Activated CD4-positive, alpha-beta memory T cell treated with anti-CD3 and anti-CD28 coated beads for 36 hours (primary cell): ENCODE data around the gene KIZ. TPM values are rescaled to one million over a fixed set of nuclear protein-coding genes. Genes with fewer than 3 reads are reported as not detected.

ENCODE experiments used
- CTCF ChIA-PET: fragments of 350-600 bp; sonication (Branson Sonifier 250); formaldehyde crosslinking; loops from one replicate; lab custom pipeline; 2021; ENCODE audit warnings: antibody characterized with exemption, inconsistent platforms; lab: Charles Lee
- POLR2A ChIA-PET: fragments of 350-600 bp; sonication (Branson Sonifier 250); formaldehyde crosslinking; loops from one replicate; lab custom pipeline; 2021; ENCODE audit warnings: antibody characterized with exemption; lab: Charles Lee
- DNase-seq: peaks from one replicate; pipeline ENCODE4 v3.0.0-alpha.2; 2020
- H3K27ac Mint-ChIP-seq: one replicate; pipeline ENCODE4 v1.8.0; 2021; ENCODE audit warnings: mixed read lengths
- H3K27me3 Mint-ChIP-seq: one replicate; pipeline ENCODE4 v1.8.0; 2021; ENCODE audit warnings: mixed read lengths
- H3K36me3 Mint-ChIP-seq: one replicate; pipeline ENCODE4 v1.8.0; 2021; ENCODE audit warnings: mixed read lengths
- H3K4me1 Mint-ChIP-seq: one replicate; pipeline ENCODE4 v1.8.0; 2021; ENCODE audit warnings: low read depth, mixed read lengths
- H3K4me3 Mint-ChIP-seq: one replicate; pipeline ENCODE4 v1.8.0; 2021; ENCODE audit warnings: mild to moderate bottlenecking, mixed read lengths
- H3K9me3 Mint-ChIP-seq: one replicate; pipeline ENCODE4 v1.8.0; 2021; ENCODE audit warnings: mixed read lengths
- intact Hi-C: fragments of 100-400 bp; cut with micrococcal nuclease; formaldehyde crosslinking; loops from one replicate; pipeline ENCODE4 v1.15.1; 2023
- total RNA-seq, 2 experiments: library from RNA; stranded (reverse); gene quantifications; one replicate each; pipeline ENCODE4 v1.2.3, GENCODE V29; 2021

KIZ gene, protein sequence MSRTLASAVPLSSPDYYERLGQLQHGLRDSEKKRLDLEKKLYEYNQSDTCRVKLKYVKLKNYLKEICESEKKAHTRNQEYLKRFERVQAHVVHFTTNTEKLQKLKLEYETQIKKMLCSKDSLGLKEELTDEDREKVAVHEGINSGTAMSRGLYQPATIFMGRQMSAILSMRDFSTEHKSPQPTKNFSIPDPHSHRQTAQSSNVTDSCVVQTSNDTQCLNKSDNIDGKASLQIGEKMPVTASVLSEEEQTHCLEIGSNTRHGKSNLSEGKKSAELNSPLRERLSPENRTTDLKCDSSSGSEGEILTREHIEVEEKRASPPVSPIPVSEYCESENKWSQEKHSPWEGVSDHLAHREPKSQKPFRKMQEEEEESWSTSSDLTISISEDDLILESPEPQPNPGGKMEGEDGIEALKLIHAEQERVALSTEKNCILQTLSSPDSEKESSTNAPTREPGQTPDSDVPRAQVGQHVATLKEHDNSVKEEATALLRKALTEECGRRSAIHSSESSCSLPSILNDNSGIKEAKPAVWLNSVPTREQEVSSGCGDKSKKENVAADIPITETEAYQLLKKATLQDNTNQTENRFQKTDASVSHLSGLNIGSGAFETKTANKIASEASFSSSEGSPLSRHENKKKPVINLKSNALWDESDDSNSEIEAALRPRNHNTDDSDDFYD
- total RNA-seq: 10 to 100 TPM; 13.3 to 13.5 TPM

DNA sequence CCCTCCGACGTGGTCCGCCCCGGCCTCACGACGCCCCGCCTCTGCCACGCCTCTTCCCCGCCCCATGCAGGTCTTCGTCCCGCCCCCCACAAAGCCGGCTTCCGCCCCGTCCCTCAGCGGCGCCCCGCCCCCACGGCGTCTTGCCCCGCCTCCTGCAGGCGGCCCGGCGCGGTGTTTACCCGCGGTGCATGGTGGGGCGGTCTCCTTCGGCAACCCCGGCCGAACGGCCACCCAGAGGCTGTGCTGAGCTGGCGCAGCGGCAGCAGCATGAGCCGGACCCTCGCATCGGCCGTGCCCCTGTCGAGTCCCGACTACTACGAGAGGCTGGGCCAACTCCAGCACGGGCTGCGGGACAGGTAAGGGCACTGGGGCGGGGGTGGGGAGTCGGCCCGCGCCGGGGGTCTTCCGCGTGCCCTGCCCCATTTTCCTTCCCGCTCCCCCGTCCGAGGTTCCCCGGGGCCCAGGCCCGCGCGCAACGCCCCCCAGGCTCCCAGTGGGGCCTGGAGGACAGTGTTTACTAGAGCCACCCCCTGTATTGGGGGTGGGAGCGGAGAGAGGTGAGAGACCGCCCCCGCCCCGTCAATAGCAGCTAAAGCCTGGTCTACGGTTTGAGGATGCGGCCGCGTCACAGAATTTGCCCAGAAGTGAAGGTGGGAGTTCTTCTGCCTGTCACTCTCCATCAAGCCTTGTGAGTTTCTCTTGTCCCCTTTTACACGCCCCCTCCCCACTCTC is at the start of gene KIZ:
KIZ (plus strand) TSS at position 234 of the 732 bp plus-strand sequence; CDS start at position 268, 34 bp downstream.
- Mint-ChIP-seq H3K4me3 (peak within 1 kb of the TSS; percentile 81), H3K27ac (peak within 1 kb of the TSS; percentile 69), H3K36me3 (no peaks in the 10 kb centered on the region), H3K27me3 (peaks cover 3% of the 10 kb centered on the region), H3K9me3 (no peaks in the 10 kb centered on the region), H3K4me1 (peaks cover 18% of the 10 kb centered on the region)
- DNase-seq: peak; percentile 98
- intact Hi-C loops: loop anchor here (1.0 to 5.0 kb wide), 5 partner anchors 26 to 434 kb away; partner anchors contain the start of genes RALGAPA2 and XRN2
- ChIA-PET CTCF (interaction anchor here (0.6 to 2.1 kb wide), 8 partner anchors 11 to 446 kb away, joined by 3 to 11 read pairs (median 4); no protein-coding TSS in a partner anchor), POLR2A (interaction anchor here (0.7 to 1.7 kb wide), 4 partner anchors 18 to 23 kb away, joined by 3 read pairs; no protein-coding TSS in a partner anchor)

DNA sequence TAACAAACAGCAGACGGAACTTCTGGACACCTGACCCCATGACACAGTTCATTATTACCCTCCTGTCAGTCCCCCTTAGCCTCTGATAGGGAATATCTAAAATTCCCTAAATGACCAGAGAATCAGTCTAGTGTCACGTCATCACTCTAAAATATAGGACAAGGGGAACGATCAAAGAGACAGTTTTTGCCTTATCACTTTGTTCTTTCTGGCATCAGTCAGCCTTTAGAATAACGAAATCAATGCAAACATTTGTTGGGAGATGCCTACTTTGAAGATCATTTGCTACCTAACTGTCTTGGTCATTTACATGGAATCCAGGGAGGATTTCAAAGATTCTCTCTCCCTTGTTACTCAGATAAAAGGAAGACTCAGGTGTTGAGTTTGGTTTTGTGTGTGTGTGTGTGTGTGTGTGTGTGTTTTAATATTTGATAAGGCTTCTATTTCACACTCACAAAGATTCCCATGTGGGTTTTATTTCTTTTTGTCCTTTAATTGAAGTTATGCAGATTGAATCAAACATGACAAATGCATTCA is 48.0 kb upstream of the KIZ start:
- H3K4me3 Mint-ChIP-seq: no peak overlapping the region
- no peaks in the 10 kb centered on the region for H3K9me3 Mint-ChIP-seq
- CTCF ChIA-PET: no interaction called here
- no peaks in the 10 kb centered on the region for H3K4me1 Mint-ChIP-seq
- intact Hi-C loops: no loop called here
- H3K36me3 Mint-ChIP-seq: no peaks in the 10 kb centered on the region
- no peak for DNase-seq
- H3K27ac Mint-ChIP-seq: no peak overlapping the region
- POLR2A ChIA-PET: no interaction called here
- H3K27me3 Mint-ChIP-seq: peaks cover 27% of the 10 kb centered on the region

DNA sequence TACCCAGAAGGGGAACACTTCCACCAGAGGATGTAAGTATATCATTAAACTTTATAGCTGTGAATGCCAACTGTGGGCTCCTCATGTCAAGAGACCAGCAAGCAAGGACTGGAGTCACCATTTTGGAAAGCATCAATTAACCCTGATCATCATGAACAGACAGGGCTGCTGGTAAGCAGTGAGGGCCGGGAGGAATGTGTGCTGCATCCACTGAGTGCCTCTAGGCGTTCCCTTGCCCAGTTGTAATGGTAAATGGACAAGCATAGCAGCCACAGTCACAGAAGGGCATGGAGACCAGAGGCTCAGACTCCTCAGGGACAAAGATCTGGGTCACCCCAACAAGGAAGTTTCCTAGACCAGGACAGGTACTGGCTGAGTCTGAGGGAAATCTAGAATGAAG is 43.3 kb upstream of the KIZ start:
- Mint-ChIP-seq H3K27me3 (peaks cover 38% of the 10 kb centered on the region), H3K9me3 (no peaks in the 10 kb centered on the region), H3K4me3 (no peak overlapping the region), H3K4me1 (no peaks in the 10 kb centered on the region), H3K36me3 (no peaks in the 10 kb centered on the region), H3K27ac (no peak overlapping the region)
- ChIA-PET CTCF (interaction anchor here (0.6 to 1.1 kb wide), 2 partner anchors 154 to 1044 kb away, joined by 3 read pairs; no protein-coding TSS in a partner anchor), POLR2A (no interaction called here)
- no peak for DNase-seq
- intact Hi-C loops: no loop called here

DNA sequence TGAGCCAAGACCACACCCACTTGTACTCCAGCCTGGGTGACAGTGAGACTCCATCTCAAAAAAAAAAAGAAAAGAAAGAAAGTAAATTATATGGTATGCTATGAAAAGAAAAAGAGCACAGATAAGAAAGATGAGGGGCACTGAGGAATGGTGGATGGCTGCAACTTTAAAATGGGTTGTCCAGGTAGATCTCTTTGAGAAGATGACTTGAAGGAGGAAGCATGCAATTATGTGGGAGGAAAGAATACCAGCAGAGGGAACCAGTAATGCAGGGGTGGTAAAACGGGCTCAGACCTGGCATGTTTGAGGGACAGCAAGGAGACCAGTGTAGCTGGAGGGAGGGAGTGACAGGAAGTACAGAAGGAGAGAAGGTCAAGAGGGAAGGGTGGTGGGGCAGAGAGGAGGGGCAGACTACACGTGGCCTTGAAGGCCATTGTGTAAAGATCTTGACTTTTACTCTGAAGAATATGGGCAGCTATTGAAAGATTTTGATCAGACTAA is 42.0 kb upstream of the KIZ start:
- no peak for DNase-seq
- ChIA-PET CTCF (interaction anchor here (0.5 to 1.1 kb wide), 2 partner anchors 152 to 1375 kb away, joined by 3 read pairs; no protein-coding TSS in a partner anchor), POLR2A (no interaction called here)
- H3K27ac Mint-ChIP-seq: no peak overlapping the region
- peaks cover 40% of the 10 kb centered on the region for H3K27me3 Mint-ChIP-seq
- H3K4me3 Mint-ChIP-seq: no peak overlapping the region
- no peaks in the 10 kb centered on the region for H3K4me1 Mint-ChIP-seq
- H3K36me3 Mint-ChIP-seq: no peaks in the 10 kb centered on the region
- intact Hi-C loops: no loop called here
- H3K9me3 Mint-ChIP-seq: no peaks in the 10 kb centered on the region

DNA sequence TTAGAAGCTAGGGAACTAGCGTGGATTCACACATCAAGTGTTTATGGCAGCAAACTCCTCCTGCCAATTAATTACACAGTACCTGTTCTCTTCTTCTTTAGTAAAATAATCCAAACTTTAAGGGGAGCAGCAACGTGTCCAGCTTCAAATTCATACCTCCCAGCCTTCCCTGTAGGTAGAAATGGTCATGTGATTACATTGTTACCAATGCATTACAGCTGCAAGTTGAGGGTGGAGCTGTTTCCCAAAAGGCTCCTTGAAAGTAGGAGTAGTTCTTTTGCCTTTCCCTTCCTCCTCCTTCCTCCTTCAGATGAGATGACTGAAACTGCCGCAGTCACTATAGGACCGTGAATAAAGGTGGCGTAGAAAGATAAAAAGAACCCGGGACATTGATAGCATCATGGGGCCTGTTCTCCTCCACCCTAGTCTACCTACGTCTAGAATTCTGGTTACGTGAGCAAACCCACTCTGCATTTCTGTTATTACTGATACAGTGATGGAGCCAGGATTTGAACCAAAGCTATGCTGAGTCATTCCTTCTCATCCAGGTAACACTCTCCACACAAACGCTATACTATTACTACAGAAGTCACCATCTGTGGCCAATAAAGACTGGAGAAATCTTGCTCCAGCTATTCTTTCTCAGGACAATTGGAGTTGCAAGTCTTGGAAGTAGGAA is 37.9 kb upstream of the KIZ start:
- no peak overlapping the region for H3K27ac Mint-ChIP-seq
- no peak for DNase-seq
- no peaks in the 10 kb centered on the region for H3K36me3 Mint-ChIP-seq
- H3K4me1 Mint-ChIP-seq: no peaks in the 10 kb centered on the region
- POLR2A ChIA-PET: no interaction called here
- H3K27me3 Mint-ChIP-seq: peaks cover 52% of the 10 kb centered on the region
- H3K9me3 Mint-ChIP-seq: no peaks in the 10 kb centered on the region
- CTCF ChIA-PET: no interaction called here
- H3K4me3 Mint-ChIP-seq: no peak overlapping the region
- intact Hi-C loops: no loop called here

DNA sequence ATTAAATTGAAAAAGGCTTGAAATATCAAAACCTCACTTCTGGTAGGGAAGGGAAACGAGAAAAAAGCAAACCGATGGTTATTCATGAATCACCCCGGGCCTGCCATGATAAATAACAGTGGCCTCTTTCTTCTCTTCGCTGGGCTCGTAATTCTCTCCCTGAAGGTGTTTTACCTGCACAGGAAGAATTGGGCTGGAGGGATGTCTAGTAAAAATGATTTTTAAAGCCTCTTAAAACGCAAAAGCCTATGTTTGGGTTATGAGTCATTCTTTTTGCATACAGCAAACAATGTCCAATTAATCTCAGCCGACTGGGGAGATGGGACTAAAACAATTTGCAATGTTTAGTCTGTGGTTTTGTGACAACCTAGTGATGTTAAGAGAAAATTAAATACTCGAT is 36.5 kb upstream of the KIZ start:
- H3K9me3 Mint-ChIP-seq: no peaks in the 10 kb centered on the region
- POLR2A ChIA-PET: no interaction called here
- CTCF ChIA-PET: no interaction called here
- no peak for DNase-seq
- H3K27me3 Mint-ChIP-seq: peaks cover 48% of the 10 kb centered on the region
- intact Hi-C loops: no loop called here
- no peaks in the 10 kb centered on the region for H3K4me1 Mint-ChIP-seq
- H3K4me3 Mint-ChIP-seq: no peak overlapping the region
- no peaks in the 10 kb centered on the region for H3K36me3 Mint-ChIP-seq
- no peak overlapping the region for H3K27ac Mint-ChIP-seq

DNA sequence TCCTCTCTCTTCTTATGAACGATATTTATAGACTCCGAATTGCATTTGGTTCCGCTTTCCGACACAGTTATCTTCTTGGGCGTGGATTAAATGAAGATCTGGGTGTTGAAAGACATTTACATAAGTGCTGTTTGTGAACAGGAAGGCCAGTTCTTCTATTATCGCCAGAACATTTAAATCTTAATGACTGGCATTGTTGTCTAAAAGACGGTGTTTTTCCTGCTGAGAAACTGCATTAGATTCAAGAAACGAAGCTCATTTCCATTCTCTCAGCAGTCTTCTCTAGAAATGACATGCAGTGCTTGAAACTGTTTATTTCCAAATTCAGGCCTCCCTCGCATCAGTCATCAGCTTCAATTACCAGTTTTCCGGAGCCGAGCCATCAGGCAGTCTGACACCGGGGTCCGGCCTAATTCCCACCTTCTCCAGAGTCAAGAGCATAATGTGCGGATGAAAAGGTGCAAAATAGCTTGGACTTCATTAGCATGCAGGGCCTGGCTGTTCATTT is 35.7 kb upstream of the KIZ start:
- CTCF ChIA-PET: no interaction called here
- H3K36me3 Mint-ChIP-seq: no peaks in the 10 kb centered on the region
- no peak overlapping the region for H3K4me3 Mint-ChIP-seq
- H3K27ac Mint-ChIP-seq: no peak overlapping the region
- intact Hi-C loops: no loop called here
- no peaks in the 10 kb centered on the region for H3K9me3 Mint-ChIP-seq
- peaks cover 43% of the 10 kb centered on the region for H3K27me3 Mint-ChIP-seq
- no peak for DNase-seq
- no peaks in the 10 kb centered on the region for H3K4me1 Mint-ChIP-seq
- POLR2A ChIA-PET: no interaction called here

DNA sequence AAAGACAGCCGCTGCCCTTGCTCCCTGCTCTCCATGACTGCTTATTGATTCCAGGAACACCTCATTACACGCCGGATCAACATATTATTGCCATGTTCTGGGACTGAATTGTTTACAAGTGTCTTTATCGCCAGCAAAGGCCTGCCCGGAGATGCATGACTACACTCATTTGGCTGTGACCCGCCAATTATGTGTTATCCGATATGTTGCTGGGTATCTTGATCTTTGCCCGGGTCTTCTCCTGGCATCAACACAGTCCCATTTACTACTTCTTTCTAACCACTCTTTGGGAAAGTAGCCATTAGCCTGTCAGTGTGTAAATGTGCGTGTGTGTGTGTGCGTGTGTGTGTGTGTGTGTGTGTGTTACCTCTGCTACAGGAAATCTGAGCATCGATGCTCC is 35.2 kb upstream of the KIZ start:
- ChIA-PET CTCF (no interaction called here), POLR2A (no interaction called here)
- H3K27ac Mint-ChIP-seq: no peak overlapping the region
- H3K4me1 Mint-ChIP-seq: no peaks in the 10 kb centered on the region
- intact Hi-C loops: no loop called here
- H3K9me3 Mint-ChIP-seq: no peaks in the 10 kb centered on the region
- no peaks in the 10 kb centered on the region for H3K36me3 Mint-ChIP-seq
- peaks cover 43% of the 10 kb centered on the region for H3K27me3 Mint-ChIP-seq
- no peak for DNase-seq
- no peak overlapping the region for H3K4me3 Mint-ChIP-seq

DNA sequence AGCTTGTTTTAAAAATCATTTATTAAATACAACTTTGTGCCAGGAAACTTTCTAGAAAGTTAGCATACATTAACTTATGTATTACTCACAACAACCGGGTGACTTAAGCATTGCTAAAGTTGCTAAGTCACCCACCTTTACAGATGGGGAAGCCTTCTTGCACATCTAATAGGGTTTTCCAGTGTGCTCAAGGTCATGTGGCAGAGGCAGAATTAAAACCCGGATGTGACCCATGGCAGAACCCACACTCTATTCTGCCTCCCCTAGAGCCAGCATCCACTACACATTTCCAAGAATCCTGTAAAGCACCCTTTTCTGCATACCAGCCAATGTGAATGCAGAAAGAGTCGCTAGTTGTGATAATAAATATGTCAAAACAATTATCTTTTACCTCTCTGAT is 33.1 kb upstream of the KIZ start:
- H3K27ac Mint-ChIP-seq: no peak overlapping the region
- peaks cover 50% of the 10 kb centered on the region for H3K27me3 Mint-ChIP-seq
- no peaks in the 10 kb centered on the region for H3K36me3 Mint-ChIP-seq
- intact Hi-C loops: no loop called here
- POLR2A ChIA-PET: no interaction called here
- no peak for DNase-seq
- H3K4me1 Mint-ChIP-seq: no peaks in the 10 kb centered on the region
- H3K4me3 Mint-ChIP-seq: no peak overlapping the region
- CTCF ChIA-PET: no interaction called here
- no peaks in the 10 kb centered on the region for H3K9me3 Mint-ChIP-seq

DNA sequence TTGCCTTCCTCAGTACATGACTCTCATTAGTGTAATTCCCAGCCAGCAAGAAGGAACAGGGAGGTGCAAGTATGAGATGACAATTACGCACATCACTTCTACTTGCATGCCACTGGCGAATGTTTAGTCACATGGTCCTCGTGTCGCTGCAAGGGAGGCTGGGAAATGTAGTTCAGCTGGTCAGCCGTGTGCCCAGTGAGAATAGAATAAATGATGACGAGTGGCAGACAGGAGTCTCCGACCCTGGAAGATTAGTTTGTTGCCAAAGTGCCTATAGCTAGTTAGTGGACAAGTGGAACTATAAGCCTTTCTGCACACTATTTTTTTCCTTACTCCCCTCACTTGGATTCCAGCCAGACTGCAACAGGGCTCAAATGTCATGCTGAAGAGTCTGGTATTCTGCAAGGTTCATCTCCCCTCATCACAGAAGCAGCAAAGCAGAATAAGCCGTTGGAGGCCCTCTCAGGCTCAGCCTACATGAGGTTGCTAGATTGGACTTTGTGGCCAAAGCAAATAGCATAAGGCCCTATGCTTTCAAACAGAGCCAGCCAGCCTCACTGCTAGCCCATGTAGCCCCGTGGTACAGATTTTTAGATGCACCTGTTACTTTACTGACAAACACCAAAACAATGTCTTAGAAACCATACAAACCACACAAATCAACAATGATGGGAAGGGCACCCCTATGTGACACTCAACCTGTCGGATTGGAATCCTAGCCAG is 29.4 kb upstream of the KIZ start:
- H3K9me3 Mint-ChIP-seq: no peaks in the 10 kb centered on the region
- POLR2A ChIA-PET: no interaction called here
- H3K4me1 Mint-ChIP-seq: peaks cover 14% of the 10 kb centered on the region
- CTCF ChIA-PET: interaction anchor here (0.7 kb wide), 1 partner anchor 19 kb away, joined by 3 read pairs; no protein-coding TSS in a partner anchor
- H3K36me3 Mint-ChIP-seq: no peaks in the 10 kb centered on the region
- H3K4me3 Mint-ChIP-seq: no peak overlapping the region
- H3K27me3 Mint-ChIP-seq: peaks cover 51% of the 10 kb centered on the region
- no peak overlapping the region for H3K27ac Mint-ChIP-seq
- intact Hi-C loops: no loop called here
- peak; percentile 30 for DNase-seq
